ENCODE measurements around the gene GJC3.
A peak's percentile ranks its signal among the peaks of the same experiment; 100 is the strongest.
"Not testable (repeated sequence)": the region's sequence is repeated elsewhere in the genome, so short reads cannot be mapped to it uniquely, and the experiment has no call there.

GJC3 gene, protein sequence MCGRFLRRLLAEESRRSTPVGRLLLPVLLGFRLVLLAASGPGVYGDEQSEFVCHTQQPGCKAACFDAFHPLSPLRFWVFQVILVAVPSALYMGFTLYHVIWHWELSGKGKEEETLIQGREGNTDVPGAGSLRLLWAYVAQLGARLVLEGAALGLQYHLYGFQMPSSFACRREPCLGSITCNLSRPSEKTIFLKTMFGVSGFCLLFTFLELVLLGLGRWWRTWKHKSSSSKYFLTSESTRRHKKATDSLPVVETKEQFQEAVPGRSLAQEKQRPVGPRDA

DNA sequence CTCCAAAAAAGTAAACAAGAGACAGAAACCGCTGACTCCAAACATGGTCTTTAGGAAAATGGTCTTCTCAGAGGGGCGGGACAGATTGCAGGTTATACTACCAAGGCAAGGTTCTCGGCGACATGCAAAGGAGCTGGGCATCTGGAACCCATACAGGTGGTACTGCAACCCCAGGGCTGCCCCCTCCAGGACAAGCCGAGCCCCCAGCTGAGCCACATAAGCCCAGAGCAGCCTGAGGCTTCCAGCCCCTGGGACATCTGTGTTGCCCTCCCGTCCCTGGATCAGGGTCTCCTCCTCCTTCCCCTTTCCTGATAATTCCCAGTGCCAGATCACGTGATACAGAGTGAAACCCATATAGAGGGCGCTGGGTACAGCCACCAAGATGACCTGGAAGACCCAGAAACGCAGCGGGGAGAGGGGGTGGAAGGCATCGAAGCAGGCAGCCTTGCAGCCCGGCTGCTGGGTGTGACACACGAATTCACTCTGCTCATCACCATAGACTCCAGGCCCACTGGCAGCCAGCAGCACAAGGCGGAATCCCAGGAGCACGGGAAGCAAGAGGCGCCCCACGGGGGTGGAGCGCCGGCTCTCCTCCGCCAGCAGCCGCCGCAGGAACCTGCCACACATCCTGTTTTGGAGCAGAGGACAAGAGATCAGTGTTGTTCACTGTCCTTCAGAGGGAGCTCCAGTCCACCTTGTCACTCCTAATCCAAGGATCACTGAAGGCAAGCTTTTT is at the start of gene GJC3:
Gene GJC3, minus strand, starts transcription at position 627 of the 736 bp plus-strand sequence. Its CDS starts 0 bp downstream, at position 627.
- peak; percentile 35 for DNase-seq

DNA sequence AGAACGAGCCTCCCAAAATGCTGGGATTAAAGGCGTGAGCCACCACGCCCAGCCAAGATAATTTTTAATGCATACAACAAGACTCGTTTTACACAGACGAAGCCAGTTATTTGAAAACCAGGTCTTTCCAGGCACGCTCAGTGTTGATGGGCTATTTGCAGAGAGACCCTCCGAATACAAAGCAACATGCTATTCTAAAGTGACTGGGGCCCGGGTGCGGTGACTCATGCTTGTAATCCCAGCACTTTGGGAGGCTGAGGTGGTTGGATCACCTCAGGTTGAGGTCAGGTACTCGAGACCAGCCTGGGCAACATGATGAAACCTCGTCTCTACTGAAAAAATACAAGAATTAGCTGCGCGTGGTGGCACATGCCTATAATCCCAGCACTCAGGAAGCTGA is 47.2 kb upstream of the GJC3 start:
- DNase-seq = no peak

DNA sequence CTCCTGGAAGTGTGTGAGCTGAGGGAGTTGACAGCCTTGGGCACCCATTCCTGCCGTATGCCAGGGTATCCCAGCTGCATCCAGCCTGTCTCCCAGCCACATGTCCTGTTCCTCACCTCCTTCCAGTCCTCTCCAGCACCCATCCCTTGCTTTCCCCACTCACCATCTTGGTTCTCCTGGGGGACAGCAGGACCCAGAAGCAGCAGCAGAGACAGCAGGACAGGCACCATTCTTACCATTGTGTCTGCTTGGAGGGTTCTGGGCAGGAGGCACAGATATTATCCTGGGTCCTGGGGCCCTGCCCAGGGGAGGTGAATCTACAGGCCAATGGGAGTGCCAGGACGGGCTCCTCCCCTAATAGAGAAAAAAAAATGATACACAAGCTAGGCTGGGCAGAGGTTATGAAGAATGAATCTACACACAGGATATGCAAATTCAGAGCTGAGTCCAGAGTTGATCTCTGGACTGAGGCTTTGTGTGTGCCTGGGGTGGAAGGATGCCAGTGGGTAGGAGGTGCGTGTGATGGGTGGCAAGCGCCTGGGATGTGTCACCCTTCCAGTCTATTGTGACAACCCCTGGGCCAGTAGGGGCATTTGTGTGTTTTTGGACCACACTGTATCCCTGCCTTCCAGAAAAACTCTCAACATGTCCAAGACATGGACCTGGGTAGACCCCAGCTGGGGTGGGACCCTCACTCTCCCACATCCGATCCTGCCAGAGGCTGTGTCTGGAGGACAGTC is 46.5 kb upstream of the GJC3 start, which contains the start of gene AZGP1:
Gene AZGP1, minus strand, starts transcription at position 250 of the 740 bp plus-strand sequence. Its CDS starts 11 bp downstream, at position 239.
- DNase-seq = no peak

DNA sequence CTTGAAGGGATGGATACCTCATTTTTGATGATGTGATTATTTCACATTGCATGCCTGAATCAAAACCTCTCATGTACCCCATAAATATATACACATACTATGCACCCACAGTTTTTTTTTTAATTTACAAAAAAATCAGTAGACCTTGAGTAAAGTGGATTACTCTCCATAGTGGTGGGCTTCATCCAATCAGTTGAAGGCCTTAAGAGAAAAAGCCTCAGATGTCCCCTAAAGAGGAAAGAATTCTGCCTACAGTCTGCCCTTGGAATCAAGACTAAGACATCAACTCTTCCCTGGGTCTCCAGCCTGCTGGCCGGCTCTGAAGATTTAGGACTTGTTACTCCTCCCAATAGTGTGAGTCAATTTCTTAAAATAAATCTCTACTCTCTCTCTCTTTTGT is 45.3 kb upstream of the GJC3 start:
- no peak for DNase-seq

DNA sequence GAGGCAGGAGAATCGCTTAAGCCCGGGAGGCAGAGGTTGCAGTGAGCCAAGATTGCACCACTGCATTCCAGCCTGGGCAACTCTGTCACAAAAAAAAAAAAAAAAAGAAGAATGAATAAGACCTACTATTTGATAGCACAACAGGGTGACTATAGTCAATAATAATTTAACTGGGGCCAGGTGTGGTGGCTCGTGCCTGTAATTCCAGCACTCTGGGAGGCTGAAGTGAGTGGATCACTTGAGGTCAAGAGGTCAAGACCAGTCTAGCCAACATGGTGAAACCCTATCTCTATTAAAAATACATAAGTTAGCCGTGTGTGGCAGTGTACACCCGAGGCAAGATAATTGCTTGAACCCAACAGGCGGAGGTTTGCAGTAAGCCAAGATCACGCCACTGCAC is 44.4 kb upstream of the GJC3 start:
- DNase-seq = not testable (repeated sequence)

DNA sequence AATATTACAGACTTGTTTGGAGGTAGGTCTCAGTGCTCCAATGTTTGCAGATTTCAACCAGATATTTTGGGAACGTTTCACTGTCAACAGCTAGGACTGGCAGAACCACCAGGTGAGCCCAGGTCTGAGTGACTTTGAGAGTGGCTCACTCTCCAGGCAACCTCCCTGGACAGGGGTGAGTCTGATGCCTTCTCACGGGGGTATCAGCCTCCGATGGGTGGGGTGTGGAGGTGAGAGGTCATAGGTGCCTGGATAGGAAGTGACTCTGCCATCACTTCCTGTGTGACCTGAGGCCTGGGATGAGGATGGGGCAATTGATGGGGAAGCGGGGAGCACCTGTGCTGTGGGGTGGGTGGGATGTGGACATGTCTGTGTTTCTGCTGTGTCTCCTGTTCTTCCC is 41.8 kb upstream of the GJC3 start:
- no peak for DNase-seq

DNA sequence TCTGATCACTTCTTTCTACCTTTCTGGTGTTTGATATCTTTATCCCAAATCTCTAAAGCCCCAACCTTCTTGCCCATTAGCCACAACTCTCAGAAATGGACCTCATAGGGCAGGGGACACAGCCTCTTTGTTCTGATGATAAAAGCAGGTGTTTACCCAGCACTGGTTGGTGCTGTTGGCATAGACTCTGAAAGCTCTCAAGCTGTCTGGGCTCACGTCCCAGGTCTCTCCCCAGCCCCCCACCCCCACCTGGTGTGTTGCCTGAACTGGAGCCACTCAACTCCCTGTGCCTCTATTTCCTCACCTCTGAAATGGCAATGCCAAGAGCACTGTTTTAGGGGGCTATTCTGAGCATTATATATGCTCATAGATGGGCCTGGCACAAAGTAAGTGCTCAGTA is 40.4 kb upstream of the GJC3 start:
- DNase-seq = not testable (repeated sequence)

DNA sequence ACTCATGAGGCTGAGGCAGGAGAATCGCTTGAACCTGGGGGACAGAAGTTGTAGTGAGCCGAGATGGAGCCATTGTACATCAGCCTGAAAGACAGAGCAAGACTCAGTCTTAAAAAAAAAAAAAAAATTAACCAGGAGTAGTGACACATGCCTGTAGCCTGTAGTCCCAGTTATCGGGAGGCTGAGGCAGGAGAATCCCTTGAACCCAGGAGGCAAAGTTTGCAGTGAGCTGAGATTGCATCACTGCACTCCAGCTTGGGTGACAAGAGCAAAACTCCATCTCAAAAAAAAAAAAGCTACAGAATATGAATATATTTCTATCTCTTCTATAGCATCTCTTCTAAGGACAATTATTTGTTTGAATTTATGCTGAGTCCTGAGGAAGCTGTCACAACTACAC is 39.9 kb upstream of the GJC3 start:
- DNase-seq = no peak

DNA sequence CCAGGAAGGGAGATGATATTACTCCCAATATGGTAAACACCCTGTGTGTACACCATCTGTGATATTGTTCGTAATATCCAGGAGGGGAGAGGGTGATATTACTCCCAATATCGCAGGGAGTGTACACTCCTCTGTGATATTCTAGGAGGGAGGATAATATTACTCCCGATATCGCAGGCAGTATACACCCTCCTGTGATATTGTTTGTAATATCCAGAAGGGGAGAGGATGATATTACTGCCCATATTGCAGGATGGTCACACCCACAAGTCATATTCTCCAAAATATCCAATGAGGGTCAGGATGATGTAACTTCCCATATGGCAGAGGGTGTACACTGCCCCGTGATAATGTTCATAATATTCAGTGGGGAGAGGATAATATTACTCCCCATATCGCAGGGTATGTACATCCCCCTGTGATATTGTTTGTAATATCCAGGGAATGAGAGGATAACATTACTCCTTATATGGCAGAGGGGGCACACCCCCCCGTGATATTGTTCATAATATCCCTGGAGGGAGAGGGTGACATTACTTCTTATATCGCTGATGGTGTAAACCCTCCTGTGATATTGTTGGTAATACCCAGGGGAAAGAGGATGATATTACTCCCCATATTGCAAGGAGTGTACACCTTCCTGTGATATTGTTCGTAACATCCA is 29.3 kb upstream of the GJC3 start:
- DNase-seq = no peak

DNA sequence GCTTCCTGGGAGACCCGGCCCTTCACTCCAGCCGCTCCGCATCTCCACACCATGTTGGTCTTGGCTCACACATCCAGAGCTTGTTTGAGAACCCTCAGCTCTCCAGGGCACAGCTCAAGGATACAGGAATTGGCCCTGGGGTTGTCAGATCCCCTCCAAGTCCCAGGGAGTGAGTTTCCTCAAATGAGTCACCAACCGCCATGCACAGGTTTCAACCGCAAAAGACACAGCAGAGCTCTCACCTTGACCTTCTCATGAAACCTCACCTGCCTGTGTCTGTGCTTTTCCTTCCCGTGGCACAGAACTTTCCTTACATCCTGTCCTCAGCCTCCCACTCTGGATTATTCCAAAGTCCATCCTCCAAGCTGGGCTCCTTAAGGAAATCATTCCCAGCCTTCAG is 25.8 kb upstream of the GJC3 start:
- no peak for DNase-seq

DNA sequence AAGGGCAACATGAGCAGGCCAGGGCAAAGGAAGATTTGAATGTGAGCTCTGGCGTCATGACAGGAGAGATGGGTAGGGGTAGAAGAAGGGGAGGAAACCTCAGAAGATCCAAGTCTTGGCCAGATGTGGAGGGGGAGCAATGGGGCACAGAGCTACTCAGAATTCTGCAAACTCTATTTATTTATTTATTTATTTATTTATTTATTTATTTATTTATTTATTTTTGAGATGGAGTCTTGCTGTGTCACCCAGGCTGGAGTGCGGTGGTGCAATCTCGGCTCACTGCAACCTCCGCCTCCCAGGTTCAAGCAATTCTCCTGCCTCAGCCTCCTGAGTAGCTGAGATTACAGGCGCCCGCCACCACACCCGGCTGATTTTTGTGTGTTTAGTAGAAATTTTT is 25.2 kb upstream of the GJC3 start:
- DNase-seq = not testable (repeated sequence)

DNA sequence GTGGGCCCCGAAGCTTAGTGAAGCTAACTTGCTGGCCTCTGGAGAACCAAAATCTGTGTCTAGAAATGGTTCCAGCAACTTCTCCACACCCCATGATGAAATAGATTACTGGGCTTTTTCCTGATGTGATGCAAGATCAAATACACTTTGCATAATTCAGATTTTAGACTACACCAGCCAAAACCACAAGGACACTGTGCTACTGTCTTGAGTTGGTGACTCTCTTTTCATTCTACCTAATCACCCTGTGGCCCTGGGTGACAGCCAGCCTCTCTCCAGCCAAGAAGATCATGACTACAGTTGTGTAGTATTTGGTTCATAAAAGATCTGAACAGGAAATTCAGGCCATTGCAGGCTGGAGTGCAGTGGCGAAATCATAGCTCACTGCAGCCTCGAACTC is 24.2 kb upstream of the GJC3 start:
- DNase-seq = no peak

DNA sequence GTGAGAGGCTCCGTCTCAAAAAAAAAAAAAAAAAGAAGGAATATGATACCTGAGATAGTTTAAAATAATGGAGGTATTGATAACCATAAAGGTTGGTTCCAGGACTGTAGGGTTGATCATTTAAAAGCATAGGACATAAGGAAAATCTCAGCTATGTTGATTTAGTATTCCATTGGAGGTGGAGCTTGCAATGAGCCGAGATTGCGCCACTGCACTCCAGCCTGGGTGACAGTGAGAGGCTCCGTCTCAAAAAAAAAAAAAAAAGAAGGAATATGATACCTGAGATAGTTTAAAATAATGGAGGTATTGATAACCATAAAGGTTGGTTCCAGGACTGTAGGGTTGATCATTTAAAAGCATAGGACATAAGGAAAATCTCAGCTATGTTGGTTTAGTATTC is 23.2 kb upstream of the GJC3 start:
- not testable (repeated sequence) for DNase-seq

DNA sequence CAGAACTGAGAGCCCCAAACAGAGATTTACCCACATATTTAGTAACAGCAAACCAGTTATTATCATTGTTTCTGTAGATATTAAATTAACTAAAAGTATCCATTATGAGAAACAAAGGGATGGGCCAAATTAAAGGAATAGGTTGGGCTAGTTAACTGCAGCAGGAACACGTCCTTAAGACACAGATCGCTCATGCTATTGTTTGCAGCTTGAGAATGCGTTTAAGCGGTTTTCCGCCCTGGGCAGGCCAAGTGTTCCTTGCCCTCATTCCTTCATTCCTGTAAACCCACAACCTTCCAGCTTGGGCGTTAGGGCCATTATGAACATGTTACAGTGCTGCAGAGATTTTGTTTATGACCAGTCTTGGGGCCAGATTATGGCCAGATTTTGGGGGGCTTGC is 21.4 kb upstream of the GJC3 start:
- DNase-seq = not testable (repeated sequence)

DNA sequence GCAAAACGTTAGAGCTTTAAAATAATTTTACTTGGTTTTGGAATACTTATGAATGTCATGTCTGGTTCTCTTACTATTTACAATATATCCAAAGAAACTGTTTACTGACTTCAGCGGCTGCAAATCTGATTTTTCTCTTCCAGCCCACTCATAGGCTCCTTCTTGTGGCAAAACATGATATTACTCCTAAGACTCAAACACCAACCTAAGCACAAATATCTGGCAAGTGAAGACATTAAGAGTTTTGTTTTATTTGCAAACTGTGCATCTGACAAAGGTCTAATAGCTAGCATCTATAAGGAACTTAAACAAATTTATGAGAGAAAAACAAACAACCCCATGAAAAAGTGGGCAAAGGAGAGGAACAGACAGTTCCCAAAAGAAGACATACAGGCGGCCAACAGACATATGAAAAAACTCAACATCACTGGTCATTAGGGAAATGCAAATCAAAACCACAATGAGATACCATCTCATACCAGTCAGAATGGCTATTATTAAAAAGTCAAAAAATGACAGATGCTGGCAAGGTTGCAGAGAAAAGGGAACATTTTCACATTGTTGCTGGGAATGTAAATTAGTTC is 20.3 kb upstream of the GJC3 start:
- no peak for DNase-seq

DNA sequence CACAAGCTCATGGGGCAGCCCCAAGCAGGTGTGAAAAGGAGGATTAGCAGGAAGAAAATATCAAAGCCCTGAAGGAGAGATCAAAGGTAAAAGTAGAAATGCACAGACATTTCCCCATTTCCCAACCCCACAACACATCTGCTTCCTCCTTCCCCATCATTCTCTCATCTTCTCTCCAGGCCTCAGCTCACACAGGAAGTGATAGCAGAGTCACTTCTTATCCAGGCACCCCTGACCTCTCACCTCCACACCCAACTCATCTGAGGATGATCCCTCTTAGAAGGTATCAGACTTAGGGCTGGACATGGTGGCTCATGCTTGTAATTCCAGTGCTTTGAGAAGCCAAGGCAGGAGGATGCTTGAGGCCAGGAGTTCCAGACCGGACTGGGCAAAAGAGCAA is 18.2 kb upstream of the GJC3 start:
- no peak for DNase-seq

DNA sequence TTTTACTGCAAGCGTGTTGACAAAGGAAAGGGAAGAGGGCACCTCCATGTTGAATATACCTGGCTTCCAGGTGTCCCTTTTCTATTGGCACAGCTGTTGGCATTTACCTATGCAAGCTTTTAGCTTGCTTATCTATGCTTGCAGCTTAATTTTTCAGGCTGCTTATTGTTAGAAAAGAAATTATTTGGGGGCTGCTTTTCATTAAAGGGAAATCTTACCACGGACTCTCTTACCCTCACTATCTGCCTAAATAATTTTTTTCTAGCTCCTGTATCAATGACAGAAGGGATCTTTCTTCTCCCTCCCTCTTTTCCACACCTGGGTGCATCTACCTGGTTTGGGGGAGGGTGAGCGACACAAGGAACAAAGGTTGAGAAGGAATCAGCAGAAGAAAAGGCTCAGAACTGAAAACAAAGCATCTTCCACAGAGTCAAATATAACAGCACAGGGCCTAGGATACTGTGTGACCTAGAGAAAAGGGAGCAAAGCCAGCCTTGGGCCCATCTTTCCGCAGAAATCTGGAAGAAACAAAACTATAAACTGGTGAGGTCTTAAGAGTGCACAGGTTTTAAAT is 15.2 kb upstream of the GJC3 start:
- no peak for DNase-seq

DNA sequence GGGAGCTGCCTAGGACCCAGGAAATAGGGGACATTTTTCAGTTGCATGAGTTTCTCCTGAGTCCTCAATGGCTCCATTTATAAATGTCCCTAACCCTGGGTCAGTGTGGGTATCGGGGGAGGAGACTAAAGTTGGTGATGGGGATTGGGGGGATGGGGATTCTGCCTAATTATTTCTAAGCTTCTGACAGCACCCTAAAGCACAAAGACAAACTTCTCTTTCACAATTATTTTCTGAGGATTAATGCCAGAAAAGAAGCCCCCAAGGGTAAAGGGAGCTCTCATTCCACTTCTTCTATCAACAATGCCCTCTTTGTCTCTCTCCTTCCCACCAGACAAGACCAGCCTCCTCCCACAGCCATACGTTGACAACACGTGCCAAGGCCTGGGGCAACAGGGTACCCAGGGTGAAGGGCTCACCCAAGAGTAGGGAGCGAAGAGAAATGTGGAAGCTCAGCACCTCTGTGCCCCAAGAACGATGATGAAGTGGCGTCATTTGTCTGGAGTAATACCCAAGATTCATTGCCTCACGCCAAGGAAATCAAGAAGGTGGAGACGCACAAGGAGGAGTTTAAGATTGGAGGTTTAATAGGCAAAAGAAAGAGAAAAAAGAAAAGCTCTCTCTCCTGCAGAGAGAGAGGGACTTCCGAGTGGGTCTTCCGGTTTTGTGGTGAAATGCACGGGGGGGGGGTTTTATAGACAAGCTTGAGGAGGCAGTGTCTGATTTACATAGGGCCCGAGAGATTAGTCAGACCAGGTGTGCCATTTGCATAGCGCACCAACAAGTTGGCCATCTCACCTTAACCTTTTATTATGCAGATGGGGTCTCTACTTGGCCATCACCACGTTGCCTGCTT is 14.4 kb upstream of the GJC3 start:
- DNase-seq = no peak

DNA sequence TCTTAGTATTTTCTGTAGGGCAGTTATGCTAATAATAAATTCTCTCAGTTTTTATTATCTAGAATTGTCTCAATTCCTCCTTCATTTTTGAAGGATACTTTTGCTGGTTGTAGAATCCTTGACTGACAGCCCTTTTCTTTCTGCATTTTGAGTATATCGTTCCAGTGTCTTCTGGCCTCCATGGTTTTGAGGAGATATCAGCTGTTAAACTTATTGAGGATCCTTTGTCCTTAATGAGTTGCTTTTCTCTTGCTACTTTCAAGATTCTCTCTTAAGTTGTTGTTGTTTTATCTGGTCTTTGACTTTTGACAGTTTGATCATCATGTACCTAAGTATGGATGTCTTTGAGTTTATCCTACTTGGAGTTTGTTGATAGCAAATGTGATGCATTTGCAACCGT is 8.9 kb upstream of the GJC3 start:
- DNase-seq = no peak

DNA sequence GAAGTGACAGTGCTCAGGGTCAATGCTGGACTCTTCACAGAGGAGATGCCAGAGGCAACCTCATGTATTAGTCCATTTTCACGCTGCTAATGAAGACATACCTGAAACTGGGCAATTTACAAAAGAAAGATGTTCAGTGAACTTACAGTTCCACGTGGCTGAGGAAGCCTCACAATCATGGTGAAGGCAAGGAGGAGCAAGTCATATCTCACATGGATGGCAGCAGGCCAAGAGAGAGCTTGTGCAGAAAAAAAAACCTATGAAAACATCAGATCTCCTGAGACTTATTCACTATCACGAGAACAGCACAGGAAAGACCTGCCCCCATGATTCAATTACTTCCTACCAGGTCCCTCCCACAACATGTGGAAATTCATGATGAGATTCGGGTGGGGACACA is 5.6 kb upstream of the GJC3 start:
- DNase-seq = not testable (repeated sequence)

DNA sequence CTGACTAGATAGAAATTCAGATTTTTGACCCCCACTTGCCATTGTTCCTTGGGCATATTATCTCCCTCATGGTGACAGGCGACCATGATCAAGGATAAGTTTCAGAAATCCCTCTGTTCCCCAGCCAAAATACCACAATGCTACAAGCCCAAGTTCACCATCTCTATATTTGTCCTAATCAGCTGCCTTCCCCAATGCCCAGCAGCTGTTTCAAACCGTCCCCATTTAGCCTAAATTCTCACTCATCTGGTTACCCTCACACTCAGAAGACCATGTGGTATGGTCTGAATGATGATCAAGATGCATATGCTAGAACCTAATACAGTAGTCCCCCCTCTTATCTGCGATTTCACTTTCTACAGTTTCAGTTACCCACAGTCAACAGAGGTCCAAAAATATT is 956 bp upstream of the GJC3 start:
- DNase-seq = no peak

DNA sequence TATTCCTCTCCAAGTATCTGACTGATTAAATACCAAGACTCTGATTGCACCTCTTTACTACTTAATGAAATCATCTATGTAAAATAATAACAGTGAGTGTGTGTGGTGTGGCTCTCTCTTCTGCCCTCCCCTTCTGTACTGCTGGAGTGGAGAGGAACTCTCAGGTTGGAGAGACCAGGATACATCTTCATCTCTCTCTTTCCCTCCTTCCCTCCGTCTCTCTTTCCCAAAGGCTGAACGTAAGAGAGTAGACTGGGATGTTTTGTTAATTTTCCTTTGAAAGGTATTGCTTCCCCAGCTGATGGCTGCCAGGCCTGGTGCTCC is 272 bp upstream of the GJC3 start:
- DNase-seq = no peak
